Epithelial cell of esophagus (primary cell): ENCODE measurements around the gene SH2B3.

Experiments
- DNase-seq: peaks from one replicate; pipeline ENCODE4 v3.0.0; 2010; ENCODE audit warnings: low read depth
- H3K4me3 ChIP-seq: 2 replicates; pipeline ENCODE4 v1.5.1; 2011; ENCODE audit warnings: mild to moderate bottlenecking, low read length, control low read depth
- CTCF ChIP-seq: IDR thresholded peaks from 2 replicates; pipeline ENCODE4 v1.5.1; 2011; ENCODE audit warnings: low read depth, mild to moderate bottlenecking, low read length, control low read depth, inconsistent platforms; ENCODE audit not compliant: insufficient read depth; ENCODE audit errors: missing control alignments

SH2B3 gene

GRCh38 chr12:111441107-111441928 lies 35.6 kb downstream of the SH2B3 start:
- no peak for DNase-seq
- H3K4me3 ChIP-seq: no peak overlapping the region
- TF ChIP-seq CTCF: no peak

GRCh38 chr12:111442301-111443045 lies 36.8 kb downstream of the SH2B3 start:
- no peak for DNase-seq
- no peak overlapping the region for H3K4me3 ChIP-seq
- TF ChIP-seq CTCF: no peak

- DNase-seq: no peak
- H3K4me3 ChIP-seq: no peak overlapping the region
- TF ChIP-seq CTCF: no peak
Measured at GRCh38 chr12:111443086-111443485, 37.4 kb downstream of the SH2B3 start.

GRCh38 chr12:111443586-111443985 lies 37.9 kb downstream of the SH2B3 start:
- peak; percentile 81 for DNase-seq
- H3K4me3 ChIP-seq: no peak overlapping the region
- no peak for TF ChIP-seq CTCF

- DNase-seq: no peak
- H3K4me3 ChIP-seq: no peak overlapping the region
- TF ChIP-seq CTCF: no peak
Measured at GRCh38 chr12:111444314-111444924, 38.7 kb downstream of the SH2B3 start.

- DNase-seq: no peak
- TF ChIP-seq CTCF: no peak
- H3K4me3 ChIP-seq: no peak overlapping the region
Measured at GRCh38 chr12:111444925-111445725, 39.4 kb downstream of the SH2B3 start.
